Measurements from ENCODE around the gene HS6ST3. TPM values are rescaled to one million over a fixed set of nuclear protein-coding genes. Genes with fewer than 3 reads are reported as not detected.

The HS6ST3 gene
- total RNA-seq, 4 donors from 2014 or later: 0.16 to 0.27 TPM; not detected in 2

GRCh38 chr13:96052656-96053002 lies 37.3 kb upstream of the HS6ST3 start:
- H3K36me3 ChIP-seq: no peaks in the 10 kb centered on the region
- H3K27ac ChIP-seq: peak overlapping the region; percentile 80 to 95 (median 88)
- WGBS, 2 donors (ENCODE audit: low coverage in 1 of 2): 0% methylated on average over 6 to 12 of the region's 12 CpGs
- H3K4me1 ChIP-seq: peaks cover 5 to 8% (median 6%) of the 10 kb centered on the region in 4 donors
- TF ChIP-seq POLR2AphosphoS5 (IDR thresholded peaks at IDR 0.05) (no peak), CTCF (IDR thresholded peaks at IDR 0.05) (no peak)
- peak overlapping the region; percentile 84 to 99 (median 93) for H3K4me3 ChIP-seq
- in situ Hi-C loops (cut with MboI; ENCODE audit: low pct_ligation_motif_present in 1 of 4, low pct_unique_long_range_greater_than_20kb in 1 of 4, low sequenced_read_pairs in 3 of 4) (no loop called here), intact Hi-C loops (cut with DNase I; ENCODE audit: low total_unique reads) (no loop called here)
- H3K27me3 ChIP-seq: no peaks in the 10 kb centered on the region
- H3K9me3 ChIP-seq: no peaks in the 10 kb centered on the region
- no peak for DNase-seq

GRCh38 chr13:96053003-96053703 lies 36.8 kb upstream of the HS6ST3 start, which contains the start of gene UGGT2:
Gene UGGT2 (minus strand): TSS chr13:96053401. CDS start chr13:96053312, 89 bp downstream.
- 0 to 3% methylated on average over 8 to 59 of the region's 77 CpGs for WGBS, 2 donors (ENCODE audit: low coverage in 1 of 2)
- intact Hi-C loops (cut with DNase I; ENCODE audit: low total_unique reads) (no loop called here), in situ Hi-C loops (cut with MboI; ENCODE audit: low pct_ligation_motif_present in 1 of 4, low pct_unique_long_range_greater_than_20kb in 1 of 4, low sequenced_read_pairs in 3 of 4) (no loop called here)
- H3K27ac ChIP-seq: peak within 1 kb of the TSS; percentile 80 to 95 (median 88)
- H3K4me1 ChIP-seq: peaks cover 5 to 8% (median 6%) of the 10 kb centered on the region in 4 donors
- peak; percentile 74 for TF ChIP-seq POLR2A (IDR thresholded peaks at IDR 0.05)
- no peak for TF ChIP-seq EP300 (IDR thresholded peaks at IDR 0.05; ENCODE audit: low read depth)
- peak; percentile 75 to 91 (median 89) for TF ChIP-seq POLR2AphosphoS5 (IDR thresholded peaks at IDR 0.05)
- TF ChIP-seq CTCF (IDR thresholded peaks at IDR 0.05): peak in 1 of 5 experiments; percentile 8
- peak; percentile 97 for DNase-seq
- peak within 1 kb of the TSS; percentile 84 to 99 (median 93) for H3K4me3 ChIP-seq
- H3K27me3 ChIP-seq: no peaks in the 10 kb centered on the region
- H3K9me3 ChIP-seq: no peaks in the 10 kb centered on the region
- H3K36me3 ChIP-seq: no peaks in the 10 kb centered on the region

- WGBS, 2 donors (ENCODE audit: low coverage in 1 of 2): 63 to 84% methylated on average over 2 of the region's 2 CpGs
- Histone ChIP-seq H3K27ac (no peak overlapping the region), H3K9me3 (no peaks in the 10 kb centered on the region), H3K4me3 (no peak overlapping the region), H3K36me3 (no peaks in the 10 kb centered on the region), H3K4me1 (no peaks in the 10 kb centered on the region), H3K27me3 (peaks cover 3% of the 10 kb centered on the region)
- no peak for DNase-seq
- intact Hi-C loops (cut with DNase I; ENCODE audit: low total_unique reads): no loop called here
- in situ Hi-C loops (cut with MboI; ENCODE audit: low pct_ligation_motif_present in 1 of 4, low pct_unique_long_range_greater_than_20kb in 1 of 4, low sequenced_read_pairs in 3 of 4): no loop called here
- TF ChIP-seq POLR2AphosphoS5 (IDR thresholded peaks at IDR 0.05): no peak
- TF ChIP-seq CTCF (IDR thresholded peaks at IDR 0.05): no peak
- no peak for TF ChIP-seq EP300 (IDR thresholded peaks at IDR 0.05; ENCODE audit: low read depth)
- no peak for TF ChIP-seq POLR2A (IDR thresholded peaks at IDR 0.05)
These were observed 24.1 kb upstream of the HS6ST3 start for GRCh38 chr13:96065849-96066248.

- 73 to 83% methylated on average over 1 to 2 of the region's 2 CpGs for WGBS, 2 donors (ENCODE audit: low coverage in 1 of 2)
- no peak for TF ChIP-seq POLR2AphosphoS5 (IDR thresholded peaks at IDR 0.05)
- no peak for TF ChIP-seq POLR2A (IDR thresholded peaks at IDR 0.05)
- TF ChIP-seq CTCF (IDR thresholded peaks at IDR 0.05): no peak
- no peak for TF ChIP-seq EP300 (IDR thresholded peaks at IDR 0.05; ENCODE audit: low read depth)
- Histone ChIP-seq H3K4me3 (no peak overlapping the region), H3K27ac (no peak overlapping the region), H3K9me3 (no peaks in the 10 kb centered on the region), H3K4me1 (no peaks in the 10 kb centered on the region), H3K27me3 (no peaks in the 10 kb centered on the region), H3K36me3 (no peaks in the 10 kb centered on the region)
- DNase-seq: no peak
- in situ Hi-C loops (cut with MboI; ENCODE audit: low pct_ligation_motif_present in 1 of 4, low pct_unique_long_range_greater_than_20kb in 1 of 4, low sequenced_read_pairs in 3 of 4): no loop called here
- intact Hi-C loops (cut with DNase I; ENCODE audit: low total_unique reads): no loop called here
These were observed 21.2 kb upstream of the HS6ST3 start for GRCh38 chr13:96068729-96069128.

Data from transverse colon (tissue), 4 donors.